Nephron progenitor cell (in vitro differentiated cells): ENCODE results near the gene RPTOR.

Experiments used
- DNase-seq: peaks from one replicate; pipeline ENCODE4 v3.0.0; 2021
- H3K27ac Mint-ChIP-seq: 2 replicates; pipeline ENCODE4 v1.8.0; 2021; ENCODE audit warnings: mild to moderate bottlenecking, moderate library complexity, mixed read lengths
- H3K27me3 Mint-ChIP-seq: 2 replicates; pipeline ENCODE4 v1.8.0; 2021; ENCODE audit warnings: mild to moderate bottlenecking, low read depth, mixed read lengths; ENCODE audit not compliant: poor library complexity
- H3K36me3 Mint-ChIP-seq: 2 replicates; pipeline ENCODE4 v1.8.0; 2021; ENCODE audit warnings: low read depth, mixed read lengths
- H3K4me1 Mint-ChIP-seq: 2 replicates; pipeline ENCODE4 v1.8.0; 2021; ENCODE audit warnings: mixed read lengths
- H3K4me3 Mint-ChIP-seq: 2 replicates; pipeline ENCODE4 v1.8.0; 2021; ENCODE audit warnings: mild to moderate bottlenecking, moderate library complexity, mixed read lengths
- H3K9me3 Mint-ChIP-seq: 2 replicates; pipeline ENCODE4 v1.8.0; 2021; ENCODE audit warnings: mild to moderate bottlenecking, moderate library complexity, mixed read lengths
- CTCF ChIP-seq: fragments of 200-600 bp; sonication (generic); IDR thresholded peaks from 2 replicates; pipeline ENCODE4 v1.5.0; 2021; ENCODE audit warnings: antibody characterized with exemption

The RPTOR gene

GRCh38 chr17:80995131-80995530, 450.5 kb downstream of the RPTOR start:
- no peak overlapping the region for H3K4me3 Mint-ChIP-seq
- DNase-seq = no peak
- no peaks in the 10 kb centered on the region for H3K9me3 Mint-ChIP-seq
- no peak overlapping the region for H3K27ac Mint-ChIP-seq
- TF ChIP-seq CTCF = no peak
- H3K36me3 Mint-ChIP-seq = peaks cover 4% of the 10 kb centered on the region
- peaks cover 15% of the 10 kb centered on the region for H3K27me3 Mint-ChIP-seq
- H3K4me1 Mint-ChIP-seq = peaks cover 8% of the 10 kb centered on the region

DNA sequence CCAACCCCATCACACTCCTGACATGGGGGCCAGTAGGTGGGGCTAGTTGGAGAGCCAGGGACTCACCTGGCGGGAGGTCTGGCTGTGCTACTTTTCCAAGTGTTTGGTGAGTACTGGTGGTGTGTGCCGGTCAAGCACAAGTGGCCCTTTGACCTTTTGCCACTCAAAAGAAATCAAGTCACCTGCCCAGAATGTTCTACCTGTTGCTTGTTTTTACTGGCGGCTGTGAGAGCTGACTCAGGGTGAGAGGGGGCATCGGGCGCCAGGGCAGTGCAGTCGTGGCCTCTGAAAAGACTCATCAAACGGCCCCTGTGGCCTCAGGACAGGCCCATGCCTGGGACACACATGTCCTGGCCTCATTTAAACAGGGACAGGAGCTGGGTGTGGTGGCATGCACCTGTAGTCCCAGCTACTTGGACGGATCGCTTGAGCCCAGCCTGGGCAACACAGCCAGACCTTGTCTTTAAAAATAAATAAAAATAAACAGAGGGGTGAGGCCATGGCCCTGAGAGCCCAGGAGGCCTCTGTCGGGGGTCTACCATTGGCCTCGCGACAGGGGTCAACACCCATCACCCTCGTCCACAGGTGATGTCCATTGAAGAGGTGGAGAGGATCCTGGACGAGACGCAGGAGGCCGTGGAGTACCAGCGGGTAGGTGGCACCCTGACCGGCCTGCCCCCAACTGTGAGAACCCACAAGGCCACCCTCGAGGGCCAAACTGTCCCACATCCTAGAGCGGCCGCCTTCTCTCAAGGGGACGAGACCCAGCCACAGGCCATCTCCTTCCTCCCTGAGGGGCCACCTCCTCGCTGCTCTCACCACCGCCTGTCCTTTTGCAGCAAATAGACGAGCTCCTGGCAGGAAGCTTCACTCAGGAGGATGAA, 452.0 kb downstream of the RPTOR start:
- Mint-ChIP-seq H3K4me1 (peaks cover 14% of the 10 kb centered on the region), H3K4me3 (no peak overlapping the region), H3K9me3 (no peaks in the 10 kb centered on the region), H3K27me3 (peaks cover 9% of the 10 kb centered on the region), H3K27ac (no peak overlapping the region), H3K36me3 (peaks cover 4% of the 10 kb centered on the region)
- no peak for DNase-seq
- no peak for TF ChIP-seq CTCF

GRCh38 chr17:80997424-80998117, 452.9 kb downstream of the RPTOR start:
- no peak overlapping the region for H3K27ac Mint-ChIP-seq
- peaks cover 16% of the 10 kb centered on the region for H3K27me3 Mint-ChIP-seq
- H3K4me1 Mint-ChIP-seq = peaks cover 18% of the 10 kb centered on the region
- peaks cover 4% of the 10 kb centered on the region for H3K36me3 Mint-ChIP-seq
- DNase-seq = no peak
- H3K9me3 Mint-ChIP-seq = no peaks in the 10 kb centered on the region
- no peak for TF ChIP-seq CTCF
- no peak overlapping the region for H3K4me3 Mint-ChIP-seq

- Mint-ChIP-seq H3K27me3 (peaks cover 17% of the 10 kb centered on the region), H3K4me1 (peaks cover 13% of the 10 kb centered on the region), H3K9me3 (no peaks in the 10 kb centered on the region), H3K36me3 (peaks cover 4% of the 10 kb centered on the region), H3K4me3 (no peak overlapping the region), H3K27ac (no peak overlapping the region)
- DNase-seq = no peak
- TF ChIP-seq CTCF = no peak
Measured at GRCh38 chr17:80998118-80998747, 453.6 kb downstream of the RPTOR start.

GRCh38 chr17:80998748-80999535, 454.3 kb downstream of the RPTOR start:
- Mint-ChIP-seq H3K36me3 (peaks cover 4% of the 10 kb centered on the region), H3K4me1 (peaks cover 18% of the 10 kb centered on the region), H3K9me3 (no peaks in the 10 kb centered on the region), H3K27ac (no peak overlapping the region), H3K27me3 (peaks cover 22% of the 10 kb centered on the region), H3K4me3 (no peak overlapping the region)
- no peak for TF ChIP-seq CTCF
- no peak for DNase-seq
